ENCODE measurements around the gene XPO5.

XPO5 gene

DNA sequence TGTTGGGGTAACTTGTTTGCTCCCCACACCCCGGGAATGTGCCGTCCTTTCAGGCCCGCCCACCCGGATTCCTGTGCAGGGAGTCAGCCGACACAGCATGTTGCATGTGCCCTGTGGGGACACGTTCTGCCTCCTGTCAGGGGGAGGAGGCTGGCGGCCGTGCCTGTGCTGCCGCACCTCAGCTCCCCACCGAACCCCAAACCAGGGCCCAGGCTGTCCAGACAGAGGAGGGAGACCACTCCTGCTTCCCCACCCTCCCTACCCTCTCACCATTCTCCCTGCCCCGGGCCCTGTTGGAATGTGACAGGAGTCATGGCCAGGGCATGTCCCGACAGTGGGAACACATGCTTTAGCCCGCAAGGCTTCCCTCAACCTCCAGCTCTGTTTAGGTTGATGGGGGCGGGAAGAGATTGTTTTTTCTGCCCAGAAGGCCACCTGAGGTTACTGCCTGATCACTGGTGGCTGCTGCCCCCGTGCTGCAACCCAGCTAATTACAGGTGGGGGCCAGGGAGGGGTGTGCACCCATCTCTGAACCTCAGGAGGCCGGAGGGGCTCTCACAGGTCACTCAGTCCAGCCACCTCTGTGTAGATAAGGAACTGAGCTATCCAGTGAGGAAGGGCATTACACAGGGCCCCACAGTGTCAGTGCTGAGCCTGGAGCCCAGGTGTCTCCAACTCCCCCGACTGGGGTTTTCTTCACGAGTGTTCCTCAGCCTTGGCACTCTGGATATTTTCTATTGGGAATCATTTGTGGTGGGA is 79.3 kb downstream of the XPO5 start:
- H3K9me3 ChIP-seq (ENCODE audit: low read length): no peaks in the 10 kb centered on the region
- H3K27me3 ChIP-seq (ENCODE audit: insufficient read depth, low read length): no peaks in the 10 kb centered on the region
- peaks cover 37% of the 10 kb centered on the region for H3K36me3 ChIP-seq (ENCODE audit: insufficient read depth, low read length)
- H3K4me3 ChIP-seq (ENCODE audit: low read length): no peak overlapping the region
- no peak overlapping the region for H2AFZ ChIP-seq (ENCODE audit: low read depth, low read length)
- no peaks in the 10 kb centered on the region for H3K4me1 ChIP-seq (ENCODE audit: insufficient read depth, low read length)

DNA sequence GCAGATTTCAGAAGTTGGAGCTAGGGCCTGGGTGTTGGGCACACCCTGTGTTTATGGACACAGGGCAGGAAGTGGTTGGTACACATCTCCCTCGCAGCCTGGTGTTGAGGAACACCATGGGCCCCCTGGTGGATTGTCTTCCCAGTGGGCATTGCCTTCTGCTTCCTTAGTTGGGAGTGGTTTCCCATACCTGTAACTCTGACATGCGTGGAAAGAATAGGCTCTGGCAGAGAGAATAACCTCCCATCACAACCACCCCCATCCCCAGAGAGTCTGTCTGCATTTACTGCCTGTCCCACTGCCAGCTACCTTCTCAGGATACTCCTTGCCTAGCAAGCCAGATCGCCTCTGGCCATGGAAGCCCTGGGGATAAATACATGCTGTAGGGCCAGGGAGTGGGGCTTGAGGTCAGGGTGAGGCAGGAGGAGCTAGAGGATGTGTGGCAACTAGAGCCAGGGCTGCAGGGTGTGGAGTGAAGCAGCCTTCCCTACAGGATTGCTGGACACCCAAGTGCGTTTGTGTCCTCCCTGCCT is 80.4 kb downstream of the XPO5 start:
- Histone ChIP-seq H3K36me3 (ENCODE audit: insufficient read depth, low read length) (peaks cover 29% of the 10 kb centered on the region), H2AFZ (ENCODE audit: low read depth, low read length) (no peak overlapping the region), H3K27me3 (ENCODE audit: insufficient read depth, low read length) (no peaks in the 10 kb centered on the region), H3K4me1 (ENCODE audit: insufficient read depth, low read length) (no peaks in the 10 kb centered on the region), H3K9me3 (ENCODE audit: low read length) (no peaks in the 10 kb centered on the region), H3K4me3 (ENCODE audit: low read length) (no peak overlapping the region)

DNA sequence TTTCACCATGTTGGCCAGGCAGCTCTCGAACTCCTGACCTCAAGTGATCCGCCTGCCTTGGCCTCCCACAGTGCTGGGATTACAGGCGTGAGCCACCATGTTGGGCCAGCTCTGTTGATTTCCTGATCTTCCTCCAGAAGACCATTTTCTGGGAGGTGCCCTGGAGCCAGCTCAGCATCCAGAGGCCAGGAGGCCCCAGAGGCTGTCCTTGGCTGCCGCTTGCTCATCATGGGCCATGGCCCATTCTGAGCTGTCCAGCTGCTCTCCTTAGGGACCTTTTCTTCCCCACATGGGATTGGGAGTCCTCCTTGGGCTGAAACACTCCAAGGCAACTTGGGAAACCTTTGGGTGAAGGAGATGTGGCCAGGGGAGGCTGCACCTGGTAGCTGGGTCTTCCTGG is 81.1 kb downstream of the XPO5 start:
- H3K4me3 ChIP-seq (ENCODE audit: low read length): no peak overlapping the region

DNA sequence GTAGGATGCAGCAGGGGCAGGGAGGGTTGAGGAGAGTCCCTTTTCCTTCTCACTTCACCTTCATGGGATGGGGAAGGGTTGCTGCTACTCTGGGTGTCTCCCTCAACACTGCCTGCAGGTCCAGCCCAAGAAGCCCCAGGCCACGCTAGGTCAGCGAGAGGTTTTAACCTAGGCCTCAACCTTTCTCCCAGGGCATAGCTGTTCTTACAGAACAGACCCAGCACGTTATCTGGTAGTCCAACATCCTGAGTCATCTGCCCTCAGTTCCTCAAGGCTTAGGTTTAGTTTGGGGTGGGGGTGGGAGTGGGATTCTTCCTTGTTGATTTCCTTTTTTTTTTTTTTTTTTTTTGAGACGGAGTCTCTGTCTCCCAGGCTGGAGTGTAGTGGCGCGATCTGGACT is 81.5 kb downstream of the XPO5 start:
- Histone ChIP-seq H2AFZ (ENCODE audit: low read depth, low read length) (no peak overlapping the region), H3K27me3 (ENCODE audit: insufficient read depth, low read length) (no peaks in the 10 kb centered on the region), H3K4me1 (ENCODE audit: insufficient read depth, low read length) (no peaks in the 10 kb centered on the region), H3K4me3 (ENCODE audit: low read length) (no peak overlapping the region), H3K36me3 (ENCODE audit: insufficient read depth, low read length) (peaks cover 19% of the 10 kb centered on the region), H3K9me3 (ENCODE audit: low read length) (no peaks in the 10 kb centered on the region)

More for the DNA sequence above, 81.1 kb downstream of the XPO5 start:
- Histone ChIP-seq H2AFZ (ENCODE audit: low read depth, low read length) (no peak overlapping the region), H3K27me3 (ENCODE audit: insufficient read depth, low read length) (no peaks in the 10 kb centered on the region), H3K9me3 (ENCODE audit: low read length) (no peaks in the 10 kb centered on the region), H3K36me3 (ENCODE audit: insufficient read depth, low read length) (peaks cover 23% of the 10 kb centered on the region), H3K4me1 (ENCODE audit: insufficient read depth, low read length) (no peaks in the 10 kb centered on the region)

DNA sequence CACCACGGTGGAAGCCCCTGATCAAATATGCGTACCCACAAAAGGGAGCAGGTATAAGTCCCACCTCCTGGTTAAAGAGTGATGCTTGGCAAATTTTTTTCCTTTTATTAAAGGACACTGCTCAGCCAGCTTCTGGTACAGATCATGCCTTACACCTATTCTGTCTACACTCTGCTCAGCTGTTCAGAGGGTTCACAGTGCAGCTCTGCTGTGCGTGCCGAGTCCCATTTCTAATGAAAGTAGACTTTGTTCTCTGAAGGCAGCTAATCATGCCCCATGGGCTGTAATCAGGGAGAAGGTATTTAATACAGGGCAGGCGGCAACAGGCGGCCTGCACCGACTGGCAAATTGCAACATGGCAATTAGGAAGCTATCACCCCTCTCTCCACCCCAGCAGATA is 82.0 kb downstream of the XPO5 start:
- Histone ChIP-seq H3K27me3 (ENCODE audit: insufficient read depth, low read length) (no peaks in the 10 kb centered on the region), H3K4me1 (ENCODE audit: insufficient read depth, low read length) (no peaks in the 10 kb centered on the region), H2AFZ (ENCODE audit: low read depth, low read length) (no peak overlapping the region), H3K9me3 (ENCODE audit: low read length) (no peaks in the 10 kb centered on the region), H3K4me3 (ENCODE audit: low read length) (no peak overlapping the region), H3K36me3 (ENCODE audit: insufficient read depth, low read length) (peaks cover 14% of the 10 kb centered on the region)

DNA sequence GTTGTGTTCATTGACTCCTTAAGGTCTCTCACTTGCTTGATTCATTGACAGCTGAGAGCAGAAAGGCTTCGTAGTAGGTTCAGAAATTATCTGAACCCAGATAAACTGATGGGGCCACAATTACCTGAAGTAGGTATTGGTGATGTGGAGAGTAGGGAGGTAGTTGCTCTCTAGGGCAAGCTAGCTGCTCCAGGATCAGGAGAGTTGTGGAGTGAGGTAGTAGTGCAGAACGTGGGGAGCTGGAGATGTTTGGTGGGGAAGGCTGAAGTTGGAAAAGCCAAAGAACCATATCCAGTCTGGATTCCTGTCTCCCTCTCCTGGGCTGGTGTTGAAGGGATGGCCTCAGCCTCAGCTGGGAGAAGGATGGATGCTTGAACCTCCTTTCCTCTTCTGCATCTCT is 82.6 kb downstream of the XPO5 start:
- H3K4me3 ChIP-seq (ENCODE audit: low read length): no peak overlapping the region

DNA sequence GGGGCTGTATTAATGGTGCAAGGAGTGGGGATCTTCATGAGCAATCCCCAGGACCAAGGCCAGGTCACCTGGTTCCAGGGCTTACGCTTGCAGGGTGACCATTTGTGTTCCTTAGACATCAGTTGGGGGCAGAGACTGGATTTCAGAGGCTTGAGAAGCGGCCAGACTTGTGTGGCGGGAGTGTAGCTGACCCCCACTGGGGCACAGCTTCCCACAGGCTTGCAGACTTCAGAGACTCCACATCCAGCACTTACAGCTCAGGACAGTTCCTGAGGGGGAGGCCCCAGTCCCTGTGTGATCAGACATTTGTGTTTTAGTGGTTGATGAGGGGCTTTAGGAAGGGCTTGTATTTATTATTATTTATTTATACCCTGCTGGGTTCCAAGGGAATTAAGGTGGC is 83.2 kb downstream of the XPO5 start:
- Histone ChIP-seq H3K27me3 (ENCODE audit: insufficient read depth, low read length) (no peaks in the 10 kb centered on the region), H3K4me3 (ENCODE audit: low read length) (no peak overlapping the region), H3K36me3 (ENCODE audit: insufficient read depth, low read length) (peaks cover 4% of the 10 kb centered on the region), H2AFZ (ENCODE audit: low read depth, low read length) (no peak overlapping the region), H3K4me1 (ENCODE audit: insufficient read depth, low read length) (no peaks in the 10 kb centered on the region), H3K9me3 (ENCODE audit: low read length) (no peaks in the 10 kb centered on the region)

More for the DNA sequence above, 82.6 kb downstream of the XPO5 start:
- Histone ChIP-seq H3K36me3 (ENCODE audit: insufficient read depth, low read length) (peaks cover 10% of the 10 kb centered on the region), H3K4me1 (ENCODE audit: insufficient read depth, low read length) (no peaks in the 10 kb centered on the region), H3K9me3 (ENCODE audit: low read length) (no peaks in the 10 kb centered on the region), H3K27me3 (ENCODE audit: insufficient read depth, low read length) (no peaks in the 10 kb centered on the region), H2AFZ (ENCODE audit: low read depth, low read length) (no peak overlapping the region)

DNA sequence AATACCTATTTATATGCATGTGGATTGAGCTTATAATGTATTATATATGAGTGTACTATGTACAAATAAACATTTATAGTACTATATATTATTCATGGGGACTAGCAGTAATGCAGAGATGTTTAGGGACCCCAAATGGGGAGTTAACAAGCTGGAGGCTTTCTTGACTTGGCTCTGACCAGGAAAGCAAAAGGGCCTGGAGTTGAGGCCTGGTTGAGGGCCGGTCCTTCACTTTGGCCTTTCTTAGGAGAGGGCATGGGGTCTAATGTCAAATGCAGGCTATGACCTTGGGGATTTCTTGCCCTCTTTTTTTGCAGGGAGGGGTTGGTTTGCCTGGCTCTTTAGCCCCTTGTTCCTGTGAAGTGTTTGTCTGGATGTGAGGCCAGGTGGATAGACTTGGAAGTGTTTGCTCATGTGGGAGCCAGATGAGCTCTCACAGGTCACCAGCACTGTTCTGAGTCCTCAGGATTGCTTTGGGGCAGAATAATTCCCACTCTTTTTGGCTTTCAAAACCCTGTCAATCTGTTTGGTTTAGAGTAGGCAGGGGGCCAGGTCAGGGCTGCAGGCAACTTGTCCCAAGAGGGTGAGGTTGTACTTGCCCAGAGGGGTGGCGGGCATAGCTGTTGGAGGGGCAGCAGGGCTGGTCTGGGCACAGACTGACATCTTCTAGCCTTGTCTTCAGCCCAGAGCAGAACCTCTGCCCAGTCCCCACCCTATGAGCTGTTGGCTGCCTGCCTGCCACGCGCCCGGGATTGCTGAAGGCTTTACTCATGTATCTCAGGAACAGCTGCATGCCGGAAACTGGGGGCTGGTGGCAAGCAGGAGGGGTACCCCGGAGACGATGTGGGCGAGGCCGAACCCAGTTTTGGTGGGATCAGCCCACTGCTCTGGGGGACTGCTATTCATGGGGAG is 83.8 kb downstream of the XPO5 start:
- Histone ChIP-seq H3K4me3 (ENCODE audit: low read length) (no peak overlapping the region), H3K27me3 (ENCODE audit: insufficient read depth, low read length) (no peaks in the 10 kb centered on the region), H3K9me3 (ENCODE audit: low read length) (no peaks in the 10 kb centered on the region), H2AFZ (ENCODE audit: low read depth, low read length) (no peak overlapping the region), H3K4me1 (ENCODE audit: insufficient read depth, low read length) (no peaks in the 10 kb centered on the region), H3K36me3 (ENCODE audit: insufficient read depth, low read length) (peaks cover 2% of the 10 kb centered on the region)

DNA sequence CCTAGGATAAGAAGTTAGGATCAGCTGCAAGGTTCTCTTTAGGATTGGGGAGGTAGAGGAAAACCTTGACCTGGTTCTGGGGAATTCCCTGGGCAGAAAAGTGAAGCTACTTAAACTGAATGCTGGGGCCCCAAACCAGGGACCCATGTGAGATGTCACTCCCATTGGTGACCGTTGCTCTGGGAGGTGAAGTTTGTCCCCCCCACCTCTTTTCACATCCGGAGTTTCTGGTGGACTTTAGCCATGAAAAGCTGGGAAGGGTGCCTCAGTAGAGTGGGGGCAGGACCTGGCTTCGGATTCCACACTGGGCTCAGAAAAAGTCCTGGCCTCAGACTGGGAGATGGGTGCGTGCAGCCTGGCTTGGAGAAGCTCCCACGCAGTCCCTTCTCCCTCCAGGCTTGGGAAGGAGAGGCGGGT is 85.3 kb downstream of the XPO5 start:
- no peaks in the 10 kb centered on the region for H3K9me3 ChIP-seq (ENCODE audit: low read length)
- H3K4me3 ChIP-seq (ENCODE audit: low read length): no peak overlapping the region
- no peak overlapping the region for H2AFZ ChIP-seq (ENCODE audit: low read depth, low read length)
- H3K36me3 ChIP-seq (ENCODE audit: insufficient read depth, low read length): peaks cover 6% of the 10 kb centered on the region
- no peaks in the 10 kb centered on the region for H3K27me3 ChIP-seq (ENCODE audit: insufficient read depth, low read length)
- H3K4me1 ChIP-seq (ENCODE audit: insufficient read depth, low read length): no peaks in the 10 kb centered on the region

DNA sequence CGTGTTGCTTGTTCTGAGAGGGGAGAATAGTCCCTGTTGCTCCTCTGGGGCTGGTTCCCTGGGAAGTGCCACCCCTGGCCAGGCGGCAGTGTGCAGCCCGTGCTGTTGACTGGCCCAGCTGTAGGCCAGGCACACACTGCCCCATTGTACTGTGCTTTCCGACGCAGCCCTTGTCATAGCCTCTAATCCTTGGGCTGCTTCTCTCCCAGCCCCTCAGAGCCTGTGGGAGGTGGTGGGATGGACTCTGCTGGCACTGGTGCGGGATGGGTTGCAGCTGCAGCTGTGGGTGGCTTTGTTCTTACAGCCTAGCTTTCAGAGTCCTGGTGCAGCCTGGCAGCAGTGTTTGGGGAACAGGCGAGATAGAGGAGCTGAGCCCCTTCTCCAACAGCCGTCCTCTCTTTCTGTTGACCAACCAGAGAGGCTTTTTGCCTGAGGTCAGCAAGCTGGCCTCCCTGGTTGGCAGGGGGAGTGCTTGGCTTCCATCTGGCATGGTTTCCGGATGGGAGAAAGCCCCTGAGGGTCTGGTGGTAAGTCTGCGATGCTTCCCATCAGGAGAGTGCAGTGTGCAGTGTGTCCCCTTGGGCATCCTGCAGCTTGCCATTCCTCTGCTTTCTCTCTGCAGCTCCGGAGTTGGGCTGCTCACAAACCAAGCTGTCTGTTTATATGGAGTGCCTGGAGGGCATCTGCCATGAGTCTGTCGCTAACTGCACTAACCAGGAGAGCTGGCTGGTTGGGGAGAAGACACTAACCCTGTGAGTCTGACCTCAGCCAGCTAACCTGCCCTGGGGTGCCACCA is 86.4 kb downstream of the XPO5 start:
- no peaks in the 10 kb centered on the region for H3K4me1 ChIP-seq (ENCODE audit: insufficient read depth, low read length)
- H3K9me3 ChIP-seq (ENCODE audit: low read length): no peaks in the 10 kb centered on the region
- peaks cover 6% of the 10 kb centered on the region for H3K36me3 ChIP-seq (ENCODE audit: insufficient read depth, low read length)
- H3K27me3 ChIP-seq (ENCODE audit: insufficient read depth, low read length): no peaks in the 10 kb centered on the region
- no peak overlapping the region for H2AFZ ChIP-seq (ENCODE audit: low read depth, low read length)
- no peak overlapping the region for H3K4me3 ChIP-seq (ENCODE audit: low read length)

DNA sequence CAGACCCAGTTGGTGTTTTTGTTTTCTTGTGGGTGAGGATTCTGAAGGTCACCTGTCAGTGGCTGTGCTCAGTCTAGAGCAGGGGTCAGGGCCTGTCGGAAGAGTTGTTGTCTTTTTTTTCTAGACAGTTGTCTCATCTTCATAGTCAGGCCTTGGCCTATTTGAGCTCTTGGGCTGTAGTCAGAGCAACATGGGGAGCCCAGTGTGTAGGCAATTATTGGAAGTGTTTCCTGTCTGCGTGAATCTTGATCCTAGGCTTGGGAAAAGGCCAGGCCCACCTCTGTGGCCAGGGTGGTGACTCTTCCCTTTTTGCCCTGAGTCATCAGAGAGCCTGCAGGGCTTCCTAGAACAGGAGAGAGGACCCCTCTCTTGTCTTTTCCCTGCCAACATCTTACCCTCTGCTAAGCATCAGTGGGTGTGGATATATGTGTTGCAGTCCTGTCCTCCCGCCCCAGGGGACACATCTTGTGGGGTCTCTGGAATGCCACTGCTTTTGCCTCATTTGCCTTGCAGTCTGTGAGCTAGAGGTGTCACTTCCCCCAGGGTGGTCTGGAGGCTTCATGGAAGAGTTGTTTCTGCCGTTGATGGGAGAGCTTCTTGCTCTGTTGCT is 87.1 kb downstream of the XPO5 start:
- Histone ChIP-seq H2AFZ (ENCODE audit: low read depth, low read length) (no peak overlapping the region), H3K27me3 (ENCODE audit: insufficient read depth, low read length) (no peaks in the 10 kb centered on the region), H3K36me3 (ENCODE audit: insufficient read depth, low read length) (peaks cover 6% of the 10 kb centered on the region), H3K4me1 (ENCODE audit: insufficient read depth, low read length) (no peaks in the 10 kb centered on the region), H3K4me3 (ENCODE audit: low read length) (no peak overlapping the region), H3K9me3 (ENCODE audit: low read length) (no peaks in the 10 kb centered on the region)

DNA sequence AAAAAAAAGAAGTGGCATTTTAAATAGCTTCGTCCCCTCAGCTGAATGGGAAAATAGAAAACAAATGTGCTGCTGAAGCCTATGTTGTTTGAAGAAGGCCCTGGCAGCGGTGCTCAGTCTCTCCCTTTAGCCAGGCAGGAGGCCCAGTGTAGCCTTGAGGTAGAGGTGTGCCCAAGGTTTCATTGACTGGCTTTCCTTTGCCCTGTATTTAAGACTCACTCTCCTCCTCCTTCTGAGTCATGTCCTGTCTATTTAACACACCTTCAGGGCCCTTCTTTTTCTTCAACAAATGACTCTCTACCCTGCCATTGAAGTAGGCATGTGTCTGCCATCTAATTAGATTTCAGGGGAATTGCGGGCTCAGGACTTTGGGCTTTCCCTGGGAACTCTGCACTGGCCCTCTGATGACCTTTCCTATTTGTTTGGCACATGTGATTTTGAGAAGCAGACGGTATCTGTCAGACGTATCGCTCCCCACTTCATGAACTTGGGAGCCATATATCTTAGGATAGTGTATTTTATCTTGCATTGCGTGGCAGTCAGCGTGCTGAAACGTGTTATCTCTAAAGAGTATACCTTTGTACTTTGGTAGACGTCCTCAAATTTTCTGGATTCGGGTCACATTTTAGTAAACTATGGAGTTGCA is 94.1 kb downstream of the XPO5 start:
- H3K4me3 ChIP-seq (ENCODE audit: low read length): no peak overlapping the region
- H2AFZ ChIP-seq (ENCODE audit: low read depth, low read length): no peak overlapping the region

More for the DNA sequence above, 94.1 kb downstream of the XPO5 start:
- H3K9me3 ChIP-seq (ENCODE audit: low read length): no peaks in the 10 kb centered on the region
- H3K4me1 ChIP-seq (ENCODE audit: insufficient read depth, low read length): peaks cover 20% of the 10 kb centered on the region
- no peaks in the 10 kb centered on the region for H3K27me3 ChIP-seq (ENCODE audit: insufficient read depth, low read length)
- H3K36me3 ChIP-seq (ENCODE audit: insufficient read depth, low read length): peaks cover 3% of the 10 kb centered on the region

All from neuron (in vitro differentiated cells).